Gastroesophageal sphincter (tissue), 4 donors: ENCODE data around the gene MTMR10. TPM values are rescaled to one million over a fixed set of nuclear protein-coding genes. Genes with fewer than 3 reads are reported as not detected.
A peak's percentile ranks its signal among the peaks of the same experiment; 100 is the strongest.

ENCODE experiments used
- ATAC-seq: fragments of 150-250 bp; one replicate; pipeline ENCODE4 v1.9.1; 2016; ENCODE audit warnings: mild to moderate bottlenecking, moderate library complexity
- H3K27ac ChIP-seq, 4 donors: fragments of 200-600 bp; sonication (generic) in 3 of 4; 1 replicate in 3 of 4; 2 replicates in 1 of 4; pipeline ENCODE4 v1.5.1; 2016 to 2019
- H3K27me3 ChIP-seq: fragments of 200-600 bp; sonication (generic); one replicate; pipeline ENCODE4 v1.5.1; 2019
- H3K36me3 ChIP-seq, 2 donors: fragments of 200-600 bp; sonication (generic); one replicate each; pipeline ENCODE4 v1.5.1; 2019; ENCODE audit warnings: control low read depth in 1 of 2
- H3K4me1 ChIP-seq, 3 donors: fragments of 200-600 bp; sonication (generic); 1 replicate in 2 of 3; 2 replicates in 1 of 3; pipeline ENCODE4 v1.5.1; 2016 to 2019; ENCODE audit warnings: control low read depth in 2 of 3
- H3K4me3 ChIP-seq, 2 donors: fragments of 200-600 bp; sonication (generic); one replicate each; pipeline ENCODE4 v1.5.1; 2019; ENCODE audit warnings: mild to moderate bottlenecking in 1 of 2, moderate library complexity in 1 of 2
- H3K9me3 ChIP-seq, 3 donors: fragments of 200-600 bp; sonication (generic); one replicate each; pipeline ENCODE4 v1.5.1; 2017 to 2019; ENCODE audit warnings: control low read depth in 2 of 3
- CTCF ChIP-seq, 4 experiments: fragments of 200-600 bp in 2 of 4; fragments of 450-650 bp in 2 of 4; sonication (generic) in 1 of 4; IDR thresholded peaks; one replicate each; pipeline ENCODE4 v1.5.1; 2017 to 2019; ENCODE audit warnings: antibody characterized with exemption in 4 of 4, mild to moderate bottlenecking in 2 of 4, moderate library complexity in 2 of 4
- EP300 ChIP-seq: sonication (generic); formaldehyde crosslinking; IDR thresholded peaks from one replicate; pipeline ENCODE4 v1.6.1; 2017; ENCODE audit warnings: antibody characterized with exemption, mild to moderate bottlenecking
- POLR2A ChIP-seq, 2 donors: fragments of 450-650 bp; IDR thresholded peaks; one replicate each; pipeline ENCODE4 v1.6.1; 2017; ENCODE audit warnings: antibody characterized with exemption in 2 of 2, mild to moderate bottlenecking in 2 of 2, moderate library complexity in 1 of 2
- POLR2AphosphoS5 ChIP-seq: sonication (generic); formaldehyde crosslinking; IDR thresholded peaks from one replicate; pipeline ENCODE4 v1.6.1; 2017; ENCODE audit warnings: antibody characterized with exemption
- WGBS, 2 donors: methylation state at CpG; one replicate each; pipeline ENCODE4 v1.1.5; 2018; ENCODE audit warnings: low coverage in 1 of 2; 5-methylcytosine and 5-hydroxymethylcytosine counted together
- total RNA-seq, 4 donors: library from RNA; depleted of rRNA; stranded (reverse); fragments of >200 nt; gene quantifications; one replicate each; pipeline ENCODE4 v1.1.0, GENCODE V29; 2016

The MTMR10 gene
- total RNA-seq, 4 donors from 2014 or later: 25.4 to 35.0 (median 32.4) TPM

- no peak for ATAC-seq
- WGBS, 2 donors: 24 to 33% methylated on average over 4 to 5 of the region's 5 CpGs
- peaks cover 26% of the 10 kb centered on the region for H3K27me3 ChIP-seq
- TF ChIP-seq EP300 (no peak), CTCF (IDR thresholded peaks at IDR 0.05) (no peak), POLR2A (IDR thresholded peaks at IDR 0.05) (no peak), POLR2AphosphoS5 (no peak)
- H3K27ac ChIP-seq: peak overlapping the region in 1 of 4 donors; percentile 33
- no peaks in the 10 kb centered on the region for H3K36me3 ChIP-seq
- H3K9me3 ChIP-seq: no peaks in the 10 kb centered on the region
- H3K4me1 ChIP-seq: no peaks in the 10 kb centered on the region
- no peak overlapping the region for H3K4me3 ChIP-seq
These were observed 12.8 kb upstream of the MTMR10 start for GRCh38 chr15:31004220-31004733.

- WGBS, 2 donors: 83 to 85% methylated on average over 1 to 3 of the region's 3 CpGs
- ATAC-seq: no peak
These were observed 10.3 kb upstream of the MTMR10 start for GRCh38 chr15:31001702-31002101.

GRCh38 chr15:30999729-31000128 lies 8.3 kb upstream of the MTMR10 start:
- Histone ChIP-seq H3K9me3 (peaks cover 0 to 6% (median 0%) of the 10 kb centered on the region in 3 donors), H3K4me1 (no peaks in the 10 kb centered on the region), H3K27ac (no peak overlapping the region), H3K36me3 (no peaks in the 10 kb centered on the region), H3K27me3 (peaks cover 26% of the 10 kb centered on the region), H3K4me3 (no peak overlapping the region)
- TF ChIP-seq CTCF (IDR thresholded peaks at IDR 0.05) (no peak), POLR2AphosphoS5 (no peak), POLR2A (IDR thresholded peaks at IDR 0.05) (no peak), EP300 (no peak)
- 56 to 86% methylated on average over 3 of the region's 3 CpGs for WGBS, 2 donors
- no peak for ATAC-seq

More at GRCh38 chr15:31001702-31002101, 10.3 kb upstream of the MTMR10 start:
- Histone ChIP-seq H3K4me1 (no peaks in the 10 kb centered on the region), H3K27me3 (peaks cover 26% of the 10 kb centered on the region), H3K9me3 (peaks cover 0 to 6% (median 0%) of the 10 kb centered on the region in 3 donors), H3K27ac (no peak overlapping the region), H3K4me3 (no peak overlapping the region), H3K36me3 (no peaks in the 10 kb centered on the region)
- TF ChIP-seq POLR2A (IDR thresholded peaks at IDR 0.05) (no peak), CTCF (IDR thresholded peaks at IDR 0.05) (no peak), POLR2AphosphoS5 (no peak), EP300 (no peak)

GRCh38 chr15:30997270-30997669 lies 5.8 kb upstream of the MTMR10 start:
- 71 to 83% methylated on average over 1 of the region's 1 CpG for WGBS, 2 donors
- Histone ChIP-seq H3K27ac (no peak overlapping the region), H3K27me3 (peaks cover 6% of the 10 kb centered on the region), H3K4me1 (peaks cover 0 to 4% (median 0%) of the 10 kb centered on the region in 3 donors), H3K9me3 (peaks cover 0 to 6% (median 0%) of the 10 kb centered on the region in 3 donors), H3K36me3 (no peaks in the 10 kb centered on the region), H3K4me3 (no peak overlapping the region)
- TF ChIP-seq POLR2AphosphoS5: no peak
- TF ChIP-seq CTCF (IDR thresholded peaks at IDR 0.05): no peak
- TF ChIP-seq EP300: no peak
- TF ChIP-seq POLR2A (IDR thresholded peaks at IDR 0.05): no peak
- no peak for ATAC-seq

GRCh38 chr15:30992249-30992864 lies 929 bp upstream of the MTMR10 start:
- Histone ChIP-seq H3K27ac (peak overlapping the region; percentile 60 to 95 (median 90)), H3K4me1 (peaks cover 0 to 40% (median 17%) of the 10 kb centered on the region in 3 donors), H3K4me3 (peak overlapping the region; percentile 59 to 70), H3K36me3 (peaks cover 0 to 4% of the 10 kb centered on the region in 2 donors), H3K27me3 (no peaks in the 10 kb centered on the region), H3K9me3 (no peaks in the 10 kb centered on the region)
- TF ChIP-seq POLR2AphosphoS5 (no peak), CTCF (IDR thresholded peaks at IDR 0.05) (no peak), POLR2A (IDR thresholded peaks at IDR 0.05) (no peak), EP300 (no peak)
- no peak for ATAC-seq
- 76 to 77% methylated on average over 6 to 7 of the region's 7 CpGs for WGBS, 2 donors
